MCF 10A (cell line): ENCODE measurements around the gene INPP5D. TPM values are rescaled to one million over a fixed set of nuclear protein-coding genes. Genes with fewer than 3 reads are reported as not detected.

Experiments used
- BruUV-seq: library from RNA; stranded (reverse); fragments of 400-500 nt; replicated peaks from 2 replicates; lab custom pipeline; 2021; lab: Mats Ljungman, UMichigan
- CTCF ChIA-PET: fragments of 300-600 bp; sonication (Branson Sonifier 250); formaldehyde crosslinking; extraction: SDS; loops from one replicate; lab custom pipeline; 2021; ENCODE audit warnings: antibody characterized with exemption, inconsistent platforms; lab: Yijun Ruan, JAX
- POLR2A ChIA-PET: fragments of 300-600, 350-650 bp; sonication (Branson Sonifier 250); formaldehyde crosslinking; extraction: SDS; loops from one replicate; lab custom pipeline; 2020; ENCODE audit warnings: antibody characterized with exemption, inconsistent platforms; lab: Yijun Ruan, JAX
- DNase-seq: peaks from one replicate; pipeline ENCODE4 v3.0.0-alpha.2; 2018; ENCODE audit not compliant: unreplicated experiment
- H3K27ac Mint-ChIP-seq: one replicate; pipeline ENCODE4 v1.8.0; 2022; ENCODE audit warnings: mild to moderate bottlenecking, low read depth, mixed read lengths; ENCODE audit not compliant: unreplicated experiment
- H3K27me3 Mint-ChIP-seq: one replicate; pipeline ENCODE4 v1.8.0; 2022; ENCODE audit warnings: mixed read lengths; ENCODE audit not compliant: insufficient read depth, unreplicated experiment
- H3K36me3 Mint-ChIP-seq: one replicate; pipeline ENCODE4 v1.8.0; 2022; ENCODE audit warnings: mild to moderate bottlenecking, moderate library complexity, mixed read lengths; ENCODE audit not compliant: insufficient read depth, unreplicated experiment
- H3K4me1 Mint-ChIP-seq: one replicate; pipeline ENCODE4 v1.8.0; 2022; ENCODE audit warnings: mixed read lengths; ENCODE audit not compliant: insufficient read depth, unreplicated experiment
- H3K4me3 Mint-ChIP-seq: one replicate; pipeline ENCODE4 v1.8.0; 2022; ENCODE audit warnings: mild to moderate bottlenecking, moderate library complexity, mixed read lengths; ENCODE audit not compliant: unreplicated experiment
- H3K9me3 Mint-ChIP-seq: one replicate; pipeline ENCODE4 v1.8.0; 2022; ENCODE audit warnings: mixed read lengths; ENCODE audit not compliant: unreplicated experiment
- CTCF ChIP-seq: fragments of 200-600 bp; IDR thresholded peaks from one replicate; pipeline ENCODE4 v1.8.0; 2022; ENCODE audit warnings: antibody characterized with exemption, mild to moderate bottlenecking; ENCODE audit not compliant: unreplicated experiment
- intact Hi-C: fragments of 100-400 bp; cut with micrococcal nuclease; formaldehyde crosslinking; loops from 2 replicates; pipeline ENCODE4 v1.14.1; 2022
- total RNA-seq: library from RNA; stranded (reverse); gene quantifications from 2 replicates; pipeline ENCODE4 v1.2.3, GENCODE V29; 2022

INPP5D gene
- total RNA-seq, 1 experiment from 2014 or later: 64.9 TPM

- Mint-ChIP-seq H3K27me3 (no peaks in the 10 kb centered on the region), H3K27ac (no peak overlapping the region), H3K4me1 (no peaks in the 10 kb centered on the region), H3K9me3 (no peaks in the 10 kb centered on the region), H3K36me3 (no peaks in the 10 kb centered on the region), H3K4me3 (no peak overlapping the region)
- DNase-seq: no peak
- no TSS peak for BruUV-seq
- TF ChIP-seq CTCF: no peak
- POLR2A ChIA-PET: interaction anchor here (0.6 kb wide), 1 partner anchor 67 kb away, joined by 3 read pairs; no protein-coding TSS in a partner anchor
- intact Hi-C loops: no loop called here
- CTCF ChIA-PET: interaction anchor here (0.8 kb wide), 1 partner anchor 103 kb away, joined by 3 read pairs; no protein-coding TSS in a partner anchor
These were observed 72.0 kb downstream of the INPP5D start for GRCh38 chr2:233131936-233132720.

- Mint-ChIP-seq H3K9me3 (no peaks in the 10 kb centered on the region), H3K27me3 (no peaks in the 10 kb centered on the region), H3K4me3 (no peak overlapping the region), H3K27ac (no peak overlapping the region), H3K36me3 (no peaks in the 10 kb centered on the region), H3K4me1 (no peaks in the 10 kb centered on the region)
- no TSS peak for BruUV-seq
- no peak for TF ChIP-seq CTCF
- intact Hi-C loops: no loop called here
- ChIA-PET CTCF (interaction anchor here (0.7 to 0.8 kb wide), 2 partner anchors 153 to 209 kb away, joined by 3 read pairs; no protein-coding TSS in a partner anchor), POLR2A (interaction anchor here (0.6 kb wide), 1 partner anchor 628 kb away, joined by 3 read pairs; no protein-coding TSS in a partner anchor)
- DNase-seq: no peak
These were observed 73.1 kb downstream of the INPP5D start for GRCh38 chr2:233133239-233133638.

GRCh38 chr2:233135421-233135820 is 75.3 kb downstream of the INPP5D start:
- Mint-ChIP-seq H3K27ac (no peak overlapping the region), H3K9me3 (no peaks in the 10 kb centered on the region), H3K36me3 (peaks cover 7% of the 10 kb centered on the region), H3K4me1 (peaks cover 7% of the 10 kb centered on the region), H3K4me3 (no peak overlapping the region), H3K27me3 (no peaks in the 10 kb centered on the region)
- intact Hi-C loops: no loop called here
- no peak for TF ChIP-seq CTCF
- DNase-seq: no peak
- ChIA-PET CTCF (no interaction called here), POLR2A (interaction anchor here (0.6 to 0.8 kb wide), 3 partner anchors 325 to 602 kb away, joined by 3 read pairs; no protein-coding TSS in a partner anchor)
- no TSS peak for BruUV-seq

- Mint-ChIP-seq H3K4me1 (peaks cover 19% of the 10 kb centered on the region), H3K36me3 (peaks cover 19% of the 10 kb centered on the region), H3K27ac (no peak overlapping the region), H3K27me3 (no peaks in the 10 kb centered on the region), H3K9me3 (no peaks in the 10 kb centered on the region), H3K4me3 (no peak overlapping the region)
- intact Hi-C loops: no loop called here
- CTCF ChIA-PET: interaction anchor here (0.7 to 0.9 kb wide), 2 partner anchors 131 to 1744 kb away, joined by 3 read pairs; no protein-coding TSS in a partner anchor
- BruUV-seq: no TSS peak
- POLR2A ChIA-PET: interaction anchor here (0.6 kb wide), 2 partner anchors 10 to 1038 kb away, joined by 3 read pairs; no protein-coding TSS in a partner anchor
- no peak for TF ChIP-seq CTCF
- no peak for DNase-seq
These were observed 76.9 kb downstream of the INPP5D start for GRCh38 chr2:233137040-233137439.
